Measurements from ENCODE around the gene DACT2. TPM values are rescaled to one million over a fixed set of nuclear protein-coding genes. Genes with fewer than 3 reads are reported as not detected.

Gene DACT2
- total RNA-seq, 1 experiment from 2014 or later, result not detected

DNA sequence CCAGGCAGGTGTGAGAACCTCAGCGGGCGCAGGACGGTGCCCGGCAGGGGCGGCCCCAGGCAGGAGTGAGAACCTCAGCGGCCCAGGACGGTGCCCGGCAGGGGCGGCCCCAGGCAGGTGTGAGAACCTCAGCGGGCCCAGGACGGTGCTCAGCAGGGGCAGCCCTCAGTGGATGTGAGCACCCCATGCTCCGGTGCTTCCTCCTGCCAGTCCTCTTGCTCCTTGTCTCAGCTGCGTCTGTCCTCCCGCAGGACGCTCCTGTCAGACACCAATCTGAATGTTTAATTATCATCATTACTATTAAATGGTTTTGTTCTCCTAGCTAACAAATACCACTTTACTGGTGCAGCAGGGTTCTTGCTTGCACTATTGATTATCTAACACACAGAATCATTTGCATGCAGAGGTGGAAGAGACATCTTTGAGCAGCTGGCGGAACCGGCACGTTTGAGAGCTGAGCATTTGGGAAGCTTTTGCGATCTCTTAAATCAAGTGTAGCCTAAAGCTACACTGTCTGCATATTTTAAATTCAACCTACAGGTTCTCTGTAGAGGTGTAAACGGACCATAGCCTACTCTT lies 39.4 kb upstream of the DACT2 start:
- RAD21 ChIA-PET (ENCODE audit: low non-redundant PET in 1 of 2, low total read pairs in 2 of 2, uncharacterized antibody in 2 of 2, unreplicated experiment in 2 of 2), result no interaction called here
- intact Hi-C loops (cut with micrococcal nuclease), result loop anchor here (5.0 kb wide), 1 partner anchor 452 kb away; no protein-coding TSS in a partner anchor
- Histone ChIP-seq H3K4me1 (ENCODE audit: control insufficient read depth in 1 of 2, insufficient read depth in 2 of 2, low read length in 2 of 2) (no peaks in the 10 kb centered on the region; a peak in 1 of 4 replicates), H3K9me2 (ENCODE audit: insufficient read depth) (no peaks in the 10 kb centered on the region), H2AFZ (ENCODE audit: low read depth, low read length, poor library complexity, severe bottlenecking) (no peak overlapping the region), H3K79me2 (ENCODE audit: insufficient read depth, low read length) (no peaks in the 10 kb centered on the region), H3K27ac (ENCODE audit: low read depth, low read length) (no peak overlapping the region), H3K4me2 (ENCODE audit: low read length) (no peak overlapping the region), H4K20me1 (ENCODE audit: insufficient read depth) (no peaks in the 10 kb centered on the region), H3K27me3 (ENCODE audit: insufficient read depth, low read length) (no peaks in the 10 kb centered on the region), H3K4me3 (replicated peaks in 1 of 2; ENCODE audit: low read depth in 1 of 2, low read length in 2 of 2) (no peak overlapping the region), H3K9ac (ENCODE audit: low read length) (no peak overlapping the region), H3K9me3 (ENCODE audit: control insufficient read depth in 1 of 2, insufficient read depth in 1 of 2, low read depth in 1 of 2, low read length in 2 of 2) (no peaks in the 10 kb centered on the region), H3K36me3 (ENCODE audit: control insufficient read depth in 1 of 2, insufficient read depth in 2 of 2, low read length in 2 of 2) (no peaks in the 10 kb centered on the region)
- CTCF ChIA-PET, result no interaction called here
- no peak for ATAC-seq
- no peak for DNase-seq (ENCODE audit: low read depth, low spot score)
- POLR2A ChIA-PET, result no interaction called here
- no TSS peak for BruUV-seq (replicated peaks)
- TF ChIP-seq SP1 (IDR thresholded peaks at IDR 0.05; ENCODE audit: low read depth), result no peak
- TF ChIP-seq CBX3 (IDR thresholded peaks at IDR 0.05; ENCODE audit: low read depth), result no peak
- TF ChIP-seq FOSL1 (IDR thresholded peaks at IDR 0.05; ENCODE audit: low read depth), result no peak
- no peak for TF ChIP-seq SIN3A (IDR thresholded peaks at IDR 0.05; ENCODE audit: low read depth)
- TF ChIP-seq ZNF274 (IDR thresholded peaks at IDR 0.05; ENCODE audit: low read depth, low read length), result no peak
- TF ChIP-seq YY1 (IDR thresholded peaks at IDR 0.05; ENCODE audit: extremely low read depth, insufficient replicate concordance, low read depth, low read length), result no peak
- TF ChIP-seq, protein P1, sequence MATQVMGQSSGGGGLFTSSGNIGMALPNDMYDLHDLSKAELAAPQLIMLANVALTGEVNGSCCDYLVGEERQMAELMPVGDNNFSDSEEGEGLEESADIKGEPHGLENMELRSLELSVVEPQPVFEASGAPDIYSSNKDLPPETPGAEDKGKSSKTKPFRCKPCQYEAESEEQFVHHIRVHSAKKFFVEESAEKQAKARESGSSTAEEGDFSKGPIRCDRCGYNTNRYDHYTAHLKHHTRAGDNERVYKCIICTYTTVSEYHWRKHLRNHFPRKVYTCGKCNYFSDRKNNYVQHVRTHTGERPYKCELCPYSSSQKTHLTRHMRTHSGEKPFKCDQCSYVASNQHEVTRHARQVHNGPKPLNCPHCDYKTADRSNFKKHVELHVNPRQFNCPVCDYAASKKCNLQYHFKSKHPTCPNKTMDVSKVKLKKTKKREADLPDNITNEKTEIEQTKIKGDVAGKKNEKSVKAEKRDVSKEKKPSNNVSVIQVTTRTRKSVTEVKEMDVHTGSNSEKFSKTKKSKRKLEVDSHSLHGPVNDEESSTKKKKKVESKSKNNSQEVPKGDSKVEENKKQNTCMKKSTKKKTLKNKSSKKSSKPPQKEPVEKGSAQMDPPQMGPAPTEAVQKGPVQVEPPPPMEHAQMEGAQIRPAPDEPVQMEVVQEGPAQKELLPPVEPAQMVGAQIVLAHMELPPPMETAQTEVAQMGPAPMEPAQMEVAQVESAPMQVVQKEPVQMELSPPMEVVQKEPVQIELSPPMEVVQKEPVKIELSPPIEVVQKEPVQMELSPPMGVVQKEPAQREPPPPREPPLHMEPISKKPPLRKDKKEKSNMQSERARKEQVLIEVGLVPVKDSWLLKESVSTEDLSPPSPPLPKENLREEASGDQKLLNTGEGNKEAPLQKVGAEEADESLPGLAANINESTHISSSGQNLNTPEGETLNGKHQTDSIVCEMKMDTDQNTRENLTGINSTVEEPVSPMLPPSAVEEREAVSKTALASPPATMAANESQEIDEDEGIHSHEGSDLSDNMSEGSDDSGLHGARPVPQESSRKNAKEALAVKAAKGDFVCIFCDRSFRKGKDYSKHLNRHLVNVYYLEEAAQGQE (IDR thresholded peaks at IDR 0.05; ENCODE audit: low read depth), result no peak
- no peak for TF ChIP-seq ZFX (IDR thresholded peaks at IDR 0.05)
- no peak for TF ChIP-seq EGR1 (IDR thresholded peaks at IDR 0.05; ENCODE audit: low read depth)
- TF ChIP-seq POLR2A (IDR thresholded peaks at IDR 0.05; ENCODE audit: borderline replicate concordance, extremely low read depth, insufficient read depth, insufficient read length), result no peak
- TF ChIP-seq, protein P2, sequence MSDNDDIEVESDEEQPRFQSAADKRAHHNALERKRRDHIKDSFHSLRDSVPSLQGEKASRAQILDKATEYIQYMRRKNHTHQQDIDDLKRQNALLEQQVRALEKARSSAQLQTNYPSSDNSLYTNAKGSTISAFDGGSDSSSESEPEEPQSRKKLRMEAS (IDR thresholded peaks at IDR 0.05), result no peak
- no peak for TF ChIP-seq CEBPB (IDR thresholded peaks at IDR 0.05; ENCODE audit: low read depth)
- no peak for TF ChIP-seq TCF7L2 (IDR thresholded peaks at IDR 0.05; ENCODE audit: borderline replicate concordance, extremely low read depth, insufficient read depth, insufficient read length)
- TF ChIP-seq, protein P3, sequence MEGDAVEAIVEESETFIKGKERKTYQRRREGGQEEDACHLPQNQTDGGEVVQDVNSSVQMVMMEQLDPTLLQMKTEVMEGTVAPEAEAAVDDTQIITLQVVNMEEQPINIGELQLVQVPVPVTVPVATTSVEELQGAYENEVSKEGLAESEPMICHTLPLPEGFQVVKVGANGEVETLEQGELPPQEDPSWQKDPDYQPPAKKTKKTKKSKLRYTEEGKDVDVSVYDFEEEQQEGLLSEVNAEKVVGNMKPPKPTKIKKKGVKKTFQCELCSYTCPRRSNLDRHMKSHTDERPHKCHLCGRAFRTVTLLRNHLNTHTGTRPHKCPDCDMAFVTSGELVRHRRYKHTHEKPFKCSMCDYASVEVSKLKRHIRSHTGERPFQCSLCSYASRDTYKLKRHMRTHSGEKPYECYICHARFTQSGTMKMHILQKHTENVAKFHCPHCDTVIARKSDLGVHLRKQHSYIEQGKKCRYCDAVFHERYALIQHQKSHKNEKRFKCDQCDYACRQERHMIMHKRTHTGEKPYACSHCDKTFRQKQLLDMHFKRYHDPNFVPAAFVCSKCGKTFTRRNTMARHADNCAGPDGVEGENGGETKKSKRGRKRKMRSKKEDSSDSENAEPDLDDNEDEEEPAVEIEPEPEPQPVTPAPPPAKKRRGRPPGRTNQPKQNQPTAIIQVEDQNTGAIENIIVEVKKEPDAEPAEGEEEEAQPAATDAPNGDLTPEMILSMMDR (IDR thresholded peaks at IDR 0.05 in 2 of 3, conservative IDR thresholded peaks at IDR 0.05 in 1 of 3; ENCODE audit: borderline replicate concordance in 1 of 3, insufficient read depth in 1 of 3, low read depth in 2 of 3, low read length in 2 of 3), result no peak
- no peak for TF ChIP-seq ELF1 (IDR thresholded peaks at IDR 0.05; ENCODE audit: borderline replicate concordance, low read depth)
- no peak for TF ChIP-seq JUND (IDR thresholded peaks at IDR 0.05)
- TF ChIP-seq, protein P4, sequence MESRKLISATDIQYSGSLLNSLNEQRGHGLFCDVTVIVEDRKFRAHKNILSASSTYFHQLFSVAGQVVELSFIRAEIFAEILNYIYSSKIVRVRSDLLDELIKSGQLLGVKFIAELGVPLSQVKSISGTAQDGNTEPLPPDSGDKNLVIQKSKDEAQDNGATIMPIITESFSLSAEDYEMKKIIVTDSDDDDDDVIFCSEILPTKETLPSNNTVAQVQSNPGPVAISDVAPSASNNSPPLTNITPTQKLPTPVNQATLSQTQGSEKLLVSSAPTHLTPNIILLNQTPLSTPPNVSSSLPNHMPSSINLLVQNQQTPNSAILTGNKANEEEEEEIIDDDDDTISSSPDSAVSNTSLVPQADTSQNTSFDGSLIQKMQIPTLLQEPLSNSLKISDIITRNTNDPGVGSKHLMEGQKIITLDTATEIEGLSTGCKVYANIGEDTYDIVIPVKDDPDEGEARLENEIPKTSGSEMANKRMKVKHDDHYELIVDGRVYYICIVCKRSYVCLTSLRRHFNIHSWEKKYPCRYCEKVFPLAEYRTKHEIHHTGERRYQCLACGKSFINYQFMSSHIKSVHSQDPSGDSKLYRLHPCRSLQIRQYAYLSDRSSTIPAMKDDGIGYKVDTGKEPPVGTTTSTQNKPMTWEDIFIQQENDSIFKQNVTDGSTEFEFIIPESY (IDR thresholded peaks at IDR 0.05; ENCODE audit: extremely low read depth, insufficient replicate concordance, low read length), result no peak
- no peak for TF ChIP-seq EZH2 (IDR thresholded peaks at IDR 0.05)
- no peak for TF ChIP-seq RAD21 (IDR thresholded peaks at IDR 0.05; ENCODE audit: low read depth)

Measured in HCT116 (cell line).